ENCODE measurements around the gene CNTLN.

GRCh38 chr9:17387565-17387964 lies 252.7 kb downstream of the CNTLN start:
- TF ChIP-seq CTCF (IDR thresholded peaks at IDR 0.05; ENCODE audit: poor library complexity) (no peak), EZH2 (IDR thresholded peaks at IDR 0.05; ENCODE audit: borderline replicate concordance) (no peak)

All from hepatocyte (in vitro differentiated cells).